Medulla oblongata (tissue), 1 donor: Measurements from ENCODE around the gene AAR2.

Source experiments
- DNase-seq: peaks from one replicate; pipeline ENCODE4 v3.0.0-alpha.2; 2015; ENCODE audit errors: extremely low spot score

The AAR2 gene

DNA sequence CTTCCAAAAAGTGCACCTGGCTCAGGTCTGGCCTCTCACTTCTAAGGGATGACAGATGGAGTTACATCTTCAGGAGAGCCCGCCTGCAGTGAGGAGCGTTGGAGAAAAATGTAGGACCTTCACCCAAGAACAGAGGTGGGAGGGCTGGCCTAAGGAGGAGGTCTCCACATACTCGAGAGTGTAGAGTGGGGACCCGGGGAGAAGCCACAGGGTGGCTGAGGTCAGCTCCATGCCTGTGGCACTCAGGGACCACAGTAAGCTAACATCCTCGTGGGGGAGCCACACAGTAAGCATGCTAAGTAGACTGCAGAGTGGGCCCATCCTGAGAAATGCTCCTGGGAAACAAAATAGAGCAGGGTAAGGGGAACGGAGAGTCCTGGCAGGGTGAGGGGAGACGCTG lies 24.0 kb downstream of the AAR2 start:
- no peak for DNase-seq

- no peak for DNase-seq
Measured at GRCh38 chr20:36261389-36262105, 25.3 kb downstream of the AAR2 start.

GRCh38 chr20:36262440-36262839 lies 26.2 kb downstream of the AAR2 start:
- no peak for DNase-seq

DNA sequence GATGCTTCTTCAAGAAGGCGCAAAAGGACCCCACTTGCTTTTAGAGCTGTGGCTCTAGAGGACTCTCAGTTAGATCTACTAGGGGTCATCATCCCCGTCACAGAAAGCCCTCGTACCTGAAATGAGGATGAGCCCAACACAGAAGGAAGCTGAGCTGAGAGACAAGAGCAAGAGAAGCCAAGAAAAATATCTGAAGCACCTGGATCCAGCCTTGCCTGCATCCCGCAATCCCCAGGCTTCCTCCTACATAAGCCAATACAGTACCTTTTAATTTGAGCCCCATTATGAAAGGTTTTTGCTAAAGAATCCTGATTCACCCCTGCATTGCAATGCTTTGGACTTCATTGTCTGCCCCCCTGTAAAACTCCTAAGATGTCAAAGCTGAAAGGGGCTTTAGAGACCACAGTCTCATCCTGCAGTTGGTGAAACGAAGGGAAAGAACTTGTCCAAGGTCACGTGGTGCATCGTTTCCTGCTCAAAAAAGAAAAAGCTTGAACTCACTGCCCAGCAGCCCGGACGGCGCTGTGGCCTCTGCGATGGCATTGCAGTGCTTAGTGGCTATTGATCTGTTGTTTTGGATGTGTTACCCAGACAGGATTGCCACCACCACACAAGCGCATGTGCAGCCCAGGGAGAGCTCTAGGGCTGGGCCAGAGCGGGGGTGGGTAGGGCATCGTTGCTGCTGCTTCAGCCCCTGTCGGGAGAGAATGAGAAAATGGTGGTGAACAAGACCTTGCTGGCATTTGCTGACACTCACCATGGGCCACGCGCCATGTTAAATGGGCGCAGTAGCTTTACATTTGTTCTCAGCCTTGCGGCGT lies 28.4 kb downstream of the AAR2 start:
- DNase-seq = no peak

DNA sequence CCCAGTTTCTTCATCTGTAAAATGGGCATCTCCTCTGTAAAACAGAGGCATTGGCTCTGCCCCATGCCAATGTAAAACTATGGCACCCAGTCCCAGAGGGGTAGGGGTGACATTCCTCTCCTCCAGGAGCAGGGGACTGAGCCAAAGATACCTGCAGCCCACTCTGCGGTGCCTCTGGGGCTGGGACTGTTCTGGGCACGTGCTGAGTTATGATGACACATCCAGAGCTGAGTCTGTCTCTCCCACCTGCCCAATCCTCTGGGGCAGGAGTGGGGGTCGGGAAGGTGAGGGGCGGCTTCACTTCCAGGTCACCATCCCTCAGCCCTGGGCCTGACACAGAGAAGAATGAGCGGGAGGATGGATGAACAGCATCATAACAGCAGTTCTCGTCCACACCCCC lies 29.9 kb downstream of the AAR2 start:
- DNase-seq = no peak

GRCh38 chr20:36267605-36268381 lies 31.5 kb downstream of the AAR2 start:
- no peak for DNase-seq

DNA sequence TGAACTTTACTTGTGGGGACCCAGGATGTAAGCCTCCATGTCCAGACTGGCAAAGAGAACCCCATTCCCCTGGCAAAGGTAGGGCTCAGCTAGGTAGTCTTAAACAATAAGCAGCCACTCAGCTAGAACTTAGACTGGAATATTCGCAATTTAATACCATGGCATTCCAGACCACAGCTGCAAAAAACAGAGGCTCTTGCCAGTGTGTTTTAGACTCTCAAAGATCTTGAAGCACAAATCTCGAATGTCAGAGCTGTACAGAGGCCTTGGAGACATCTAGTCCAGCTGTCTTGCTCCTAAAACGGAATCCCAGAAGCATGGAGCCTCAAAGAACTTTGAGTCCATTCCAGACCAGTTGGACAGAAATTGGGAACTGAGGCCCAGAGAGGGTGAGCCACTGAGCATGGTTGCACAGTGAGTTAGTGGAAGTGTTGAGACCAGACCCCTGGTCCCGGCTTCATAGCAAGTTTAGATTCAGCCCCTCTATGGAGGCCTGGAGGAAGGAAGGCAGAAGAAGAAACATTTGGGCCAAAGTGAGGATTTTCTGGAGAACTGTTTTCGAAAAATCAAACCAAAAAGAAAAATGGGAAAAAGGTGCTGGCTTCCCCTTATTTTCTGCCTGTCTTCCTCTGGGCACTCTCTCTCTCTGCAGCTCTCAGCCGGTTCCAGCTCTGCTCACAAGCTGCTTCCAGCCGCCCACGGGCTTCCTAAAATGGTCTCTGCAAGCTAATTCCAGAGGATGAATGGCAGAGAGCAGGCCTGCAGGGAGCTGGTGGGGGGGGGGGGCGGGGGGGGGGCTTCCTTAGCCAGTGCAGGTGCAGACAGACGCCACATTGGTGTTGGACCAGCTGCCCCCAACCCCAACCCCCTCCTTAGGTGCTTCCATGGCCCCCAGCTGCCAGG lies 32.4 kb downstream of the AAR2 start:
- DNase-seq = no peak

DNA sequence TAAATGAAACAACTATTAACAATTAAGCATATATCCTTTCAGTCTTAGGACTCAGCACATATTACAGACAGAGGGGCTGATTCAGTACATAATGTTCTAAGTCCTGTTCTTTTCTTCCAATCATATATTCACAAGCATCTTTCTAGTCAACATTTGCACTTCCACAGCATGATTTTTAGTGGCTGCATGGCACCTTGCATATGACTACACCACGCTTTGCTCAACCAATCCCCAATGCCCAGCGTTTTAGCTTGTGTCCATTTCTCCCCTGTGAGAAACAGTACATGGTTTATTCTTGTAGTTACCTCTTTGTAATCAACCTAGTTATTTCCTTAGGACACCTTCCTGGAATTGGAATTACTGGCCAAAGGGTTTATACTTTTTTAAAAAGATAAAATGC lies 33.2 kb downstream of the AAR2 start:
- no peak for DNase-seq

DNA sequence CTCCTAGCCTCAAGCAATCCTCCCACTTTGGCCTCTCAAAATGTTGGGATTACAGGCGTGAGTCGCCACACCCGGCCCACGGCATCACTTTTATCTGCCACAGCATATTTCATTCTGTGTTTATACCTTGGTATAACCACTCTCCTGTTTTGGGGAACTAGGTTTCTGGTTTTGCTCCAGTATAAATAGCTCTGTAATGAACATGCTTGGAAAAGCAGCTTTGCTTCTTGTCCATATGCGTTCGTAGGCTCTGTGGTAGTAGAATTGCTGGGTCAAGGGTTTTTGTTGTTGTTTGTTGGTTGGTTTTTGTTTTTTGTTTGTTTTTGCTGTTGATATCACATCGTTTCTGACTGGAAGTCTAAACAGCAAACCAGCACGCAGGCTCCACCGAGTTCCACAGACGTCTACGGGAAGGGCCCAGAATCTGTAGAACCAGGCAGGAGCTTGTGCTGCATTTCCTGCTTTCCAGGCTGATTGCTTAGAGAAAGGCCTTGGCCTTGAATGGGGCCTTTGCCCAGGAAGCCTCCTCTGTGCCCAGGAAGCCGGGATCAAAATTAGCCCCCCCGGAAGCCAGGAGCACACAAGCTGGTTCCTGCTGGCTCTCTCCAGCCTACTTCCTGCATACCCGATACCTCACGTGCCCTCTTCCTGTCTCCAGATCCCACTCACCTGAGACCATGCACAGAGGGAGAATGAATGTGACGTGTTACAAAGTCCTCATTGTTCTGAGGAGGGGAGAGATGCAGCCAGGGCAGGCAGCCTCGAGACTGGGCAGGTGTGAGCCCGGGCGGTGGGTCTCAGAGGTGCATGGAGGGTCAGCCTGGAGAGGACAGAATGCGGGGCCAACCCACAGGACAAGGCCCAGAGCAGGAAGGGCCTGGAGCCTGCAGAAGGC lies 34.7 kb downstream of the AAR2 start:
- no peak for DNase-seq

GRCh38 chr20:36271639-36272546 lies 35.6 kb downstream of the AAR2 start:
- DNase-seq = no peak

- DNase-seq = no peak
Measured at GRCh38 chr20:36272547-36273220, 36.4 kb downstream of the AAR2 start.

- no peak for DNase-seq
Measured at GRCh38 chr20:36273414-36274180, 37.3 kb downstream of the AAR2 start.

- DNase-seq = no peak
Measured at GRCh38 chr20:36274181-36274841, 38.0 kb downstream of the AAR2 start.

GRCh38 chr20:36275011-36275410 lies 38.7 kb downstream of the AAR2 start:
- DNase-seq = no peak

GRCh38 chr20:36275441-36276189 lies 39.3 kb downstream of the AAR2 start:
- DNase-seq = no peak

DNA sequence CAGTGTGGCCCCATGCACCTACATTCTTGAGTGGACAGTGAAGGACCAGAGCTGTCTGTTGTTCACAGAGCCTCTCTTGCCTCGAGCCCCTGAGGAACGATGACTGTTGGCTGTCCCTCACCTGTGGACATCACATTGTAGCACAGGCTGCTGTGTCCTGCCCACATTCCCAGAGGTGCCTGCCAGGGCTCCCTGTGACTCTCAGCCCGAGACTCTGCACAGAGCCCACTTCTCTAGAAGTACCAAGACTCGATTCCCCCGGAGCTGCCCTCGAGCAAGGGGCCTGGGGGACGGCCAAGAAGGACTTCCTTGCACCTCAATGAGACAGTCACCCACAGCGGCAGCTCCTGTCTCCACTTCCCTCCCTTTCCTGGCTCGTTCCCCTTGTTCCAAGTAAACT lies 41.3 kb downstream of the AAR2 start:
- DNase-seq = no peak

DNA sequence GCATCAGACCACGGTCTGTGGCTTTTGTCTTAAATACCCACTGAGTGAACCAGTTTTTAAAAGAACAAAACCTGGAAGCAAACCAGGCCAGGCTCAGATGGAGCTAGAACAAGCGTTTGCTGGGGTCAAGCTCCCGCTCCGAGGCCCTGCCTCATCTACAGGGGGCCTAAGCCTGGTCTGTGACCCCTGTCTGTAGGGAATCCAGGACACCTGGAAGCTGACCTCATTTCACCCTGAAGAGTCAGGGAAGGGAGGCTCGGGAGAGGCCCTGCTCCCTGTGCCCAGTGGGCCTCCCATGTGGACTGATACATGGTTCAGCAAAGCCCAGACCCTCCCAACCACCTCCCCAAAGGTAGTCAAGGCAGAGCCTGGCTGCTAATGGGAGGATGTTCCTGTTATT lies 43.1 kb downstream of the AAR2 start:
- no peak for DNase-seq
